Measurements from ENCODE around the gene PPIF. TPM values are rescaled to one million over a fixed set of nuclear protein-coding genes. Genes with fewer than 3 reads are reported as not detected.
A peak's percentile ranks its signal among the peaks of the same experiment; 100 is the strongest.

The PPIF gene
- polyA plus RNA-seq, 1 donor (not counting 4 experiments of a cell fraction or from before 2014, with no cell fraction given) = 71.3 TPM

GRCh38 chr10:79329529-79329928 is 17.7 kb upstream of the PPIF start:
- peak overlapping the region; percentile 1 for H3K4me2 ChIP-seq (ENCODE audit: control insufficient read depth, extremely low read depth, insufficient read depth, low read depth, low read length)
- dilution Hi-C loops (cut with MboI; ENCODE audit: extremely low pct_ligation_motif_present, low sequenced_read_pairs) = no loop called here
- peak overlapping the region; percentile 59 for H3K9ac ChIP-seq (ENCODE audit: control insufficient read depth, extremely low read depth, insufficient read depth, low read length)
- no peaks in the 10 kb centered on the region for H4K20me1 ChIP-seq (ENCODE audit: control insufficient read depth, extremely low read depth, insufficient read depth, low read length)
- no peaks in the 10 kb centered on the region for H3K9me1 ChIP-seq (ENCODE audit: control insufficient read depth, extremely low read depth, insufficient read depth, low read length)
- H3K27ac ChIP-seq (ENCODE audit: control insufficient read depth, insufficient read depth, low read length) = peak overlapping the region; percentile 83
- FAIRE-seq (peak; percentile 88), DNase-seq (ENCODE audit: low read depth, low spot score) (no peak)
- peaks cover 42% of the 10 kb centered on the region for H3K4me1 ChIP-seq (ENCODE audit: control insufficient read depth, extremely low read depth, insufficient read depth, low read length)
- peaks cover 2% of the 10 kb centered on the region for H3K9me3 ChIP-seq (ENCODE audit: control insufficient read depth, low read depth, low read length)
- TF ChIP-seq EZH2 (IDR thresholded peaks at IDR 0.05; ENCODE audit: low read length) = no peak
- TF ChIP-seq CTCF (optimal IDR thresholded peaks at IDR 0.05 in 1 of 3, IDR thresholded peaks at IDR 0.05 in 1 of 3, conservative IDR thresholded peaks at IDR 0.05 in 1 of 3; ENCODE audit: extremely low read depth in 1 of 3, insufficient read depth in 2 of 3, low read length in 3 of 3) = no peak
- H3K36me3 ChIP-seq (ENCODE audit: control insufficient read depth in 2 of 2, extremely low read depth in 1 of 2, insufficient read depth in 2 of 2, low read length in 2 of 2) = no peaks in the 10 kb centered on the region
- no peak overlapping the region for H3K4me3 ChIP-seq (ENCODE audit: control insufficient read depth in 2 of 3, extremely low read depth in 1 of 3, insufficient read depth in 2 of 3, low read depth in 1 of 3, low read length in 3 of 3)
- H3K79me2 ChIP-seq (ENCODE audit: control insufficient read depth, insufficient read depth, low read length) = no peaks in the 10 kb centered on the region
- no peaks in the 10 kb centered on the region for H3K27me3 ChIP-seq (ENCODE audit: control insufficient read depth, extremely low read depth, insufficient read depth, low read length)
- no peak overlapping the region for H2AFZ ChIP-seq (ENCODE audit: control insufficient read depth, low read length)

- no peaks in the 10 kb centered on the region for H3K36me3 ChIP-seq (ENCODE audit: control insufficient read depth in 2 of 2, extremely low read depth in 1 of 2, insufficient read depth in 2 of 2, low read length in 2 of 2)
- no peak overlapping the region for H2AFZ ChIP-seq (ENCODE audit: control insufficient read depth, low read length)
- H3K9me3 ChIP-seq (ENCODE audit: control insufficient read depth, low read depth, low read length) = peaks cover 2% of the 10 kb centered on the region
- H4K20me1 ChIP-seq (ENCODE audit: control insufficient read depth, extremely low read depth, insufficient read depth, low read length) = no peaks in the 10 kb centered on the region
- TF ChIP-seq CTCF (optimal IDR thresholded peaks at IDR 0.05 in 1 of 3, IDR thresholded peaks at IDR 0.05 in 1 of 3, conservative IDR thresholded peaks at IDR 0.05 in 1 of 3; ENCODE audit: extremely low read depth in 1 of 3, insufficient read depth in 2 of 3, low read length in 3 of 3) (no peak), EZH2 (IDR thresholded peaks at IDR 0.05; ENCODE audit: low read length) (no peak)
- FAIRE-seq = no peak
- H3K9me1 ChIP-seq (ENCODE audit: control insufficient read depth, extremely low read depth, insufficient read depth, low read length) = no peaks in the 10 kb centered on the region
- H3K79me2 ChIP-seq (ENCODE audit: control insufficient read depth, insufficient read depth, low read length) = no peaks in the 10 kb centered on the region
- H3K4me1 ChIP-seq (ENCODE audit: control insufficient read depth, extremely low read depth, insufficient read depth, low read length) = peaks cover 44% of the 10 kb centered on the region
- H3K4me2 ChIP-seq (ENCODE audit: control insufficient read depth, extremely low read depth, insufficient read depth, low read depth, low read length) = peak overlapping the region; percentile 56
- DNase-seq (ENCODE audit: low read depth, low spot score) = no peak
- peak overlapping the region; percentile 76 for H3K9ac ChIP-seq (ENCODE audit: control insufficient read depth, extremely low read depth, insufficient read depth, low read length)
- H3K27ac ChIP-seq (ENCODE audit: control insufficient read depth, insufficient read depth, low read length) = peak overlapping the region; percentile 94
- no peak overlapping the region for H3K4me3 ChIP-seq (ENCODE audit: control insufficient read depth in 2 of 3, extremely low read depth in 1 of 3, insufficient read depth in 2 of 3, low read depth in 1 of 3, low read length in 3 of 3)
- H3K27me3 ChIP-seq (ENCODE audit: control insufficient read depth, extremely low read depth, insufficient read depth, low read length) = no peaks in the 10 kb centered on the region
- dilution Hi-C loops (cut with MboI; ENCODE audit: extremely low pct_ligation_motif_present, low sequenced_read_pairs) = no loop called here
Measured at GRCh38 chr10:79331226-79331625, 16.0 kb upstream of the PPIF start.

All from keratinocyte (primary cell).